MM.1S (cell line): ENCODE data around the gene PCDHGB5.
A peak's percentile ranks its signal among the peaks of the same experiment; 100 is the strongest.

Experiments used
- DNase-seq: peaks from one replicate; pipeline ENCODE4 v3.0.0-alpha.2; 2015
- H2AFZ ChIP-seq: fragments of 300-600 bp; sonication (generic); 2 replicates; pipeline ENCODE4 v1.6.0; 2016; ENCODE audit warnings: antibody characterized with exemption, low read length
- H3F3A ChIP-seq: fragments of 300-600 bp; sonication (generic); 2 replicates; pipeline ENCODE4 v1.6.1; 2016; ENCODE audit warnings: mild to moderate bottlenecking, antibody characterized with exemption, low read length, moderate library complexity, mixed read lengths; ENCODE audit not compliant: insufficient read depth
- H3K27ac ChIP-seq: fragments of 300-600 bp; sonication (generic); 2 replicates; pipeline ENCODE4 v1.5.1; 2016; ENCODE audit warnings: mild to moderate bottlenecking, low read length
- H3K27me3 ChIP-seq: fragments of 300-600 bp; sonication (generic); replicated peaks from 2 replicates; pipeline ENCODE4 v1.6.0; 2016; ENCODE audit warnings: low read length; ENCODE audit not compliant: insufficient read depth
- H3K36me3 ChIP-seq: fragments of 300-600 bp; sonication (generic); replicated peaks from 2 replicates; pipeline ENCODE4 v1.6.1; 2016; ENCODE audit warnings: mild to moderate bottlenecking, low read length, mixed read lengths; ENCODE audit not compliant: insufficient read depth
- H3K4me1 ChIP-seq: fragments of 300-600 bp; sonication (generic); 2 replicates; pipeline ENCODE4 v1.6.1; 2016; ENCODE audit warnings: low read length, mixed read lengths
- H3K4me2 ChIP-seq: fragments of 300-600 bp; sonication (generic); 2 replicates; pipeline ENCODE4 v1.6.0; 2016; ENCODE audit warnings: low read depth, low read length
- H3K4me3 ChIP-seq: fragments of 300-600 bp; sonication (generic); 2 replicates; pipeline ENCODE4 v1.5.1; 2016; ENCODE audit warnings: low read length, mixed read lengths
- H3K79me2 ChIP-seq: fragments of 300-600 bp; sonication (generic); 2 replicates; pipeline ENCODE4 v1.6.1; 2016; ENCODE audit warnings: mixed run types, low read length, mixed read lengths
- H3K9ac ChIP-seq: fragments of 300-600 bp; sonication (generic); 2 replicates; pipeline ENCODE4 v1.6.1; 2016; ENCODE audit warnings: low read length, mixed read lengths
- H3K9me2 ChIP-seq: fragments of 300-600 bp; sonication (generic); replicated peaks from 2 replicates; pipeline ENCODE4 v1.6.1; 2016; ENCODE audit warnings: mild to moderate bottlenecking, low read length, mixed read lengths; ENCODE audit not compliant: insufficient read depth
- H3K9me3 ChIP-seq: fragments of 300-600 bp; sonication (generic); replicated peaks from 2 replicates; pipeline ENCODE4 v1.6.1; 2016; ENCODE audit warnings: mild to moderate bottlenecking, low read length, mixed read lengths; ENCODE audit not compliant: insufficient read depth
- H4K20me1 ChIP-seq: fragments of 300-600 bp; sonication (generic); 2 replicates; pipeline ENCODE4 v1.6.1; 2016; ENCODE audit warnings: mild to moderate bottlenecking, low read length, moderate library complexity, mixed read lengths; ENCODE audit not compliant: insufficient read depth
- EZH2 ChIP-seq: fragments of 300-600 bp; sonication (generic); optimal IDR thresholded peaks from 2 replicates; pipeline ENCODE3; 2017; ENCODE audit warnings: low read depth, mild to moderate bottlenecking, antibody characterized with exemption, low read length, mixed read lengths
- EZH2phosphoT487 ChIP-seq: fragments of 300-600 bp; sonication (generic); IDR thresholded peaks from 2 replicates; pipeline ENCODE4 v1.6.1; 2018; ENCODE audit warnings: antibody characterized with exemption, low read length
- TF ChIP-seq, protein P1 (sequence below): fragments of 300-600 bp; sonication (generic); IDR thresholded peaks from 2 replicates; pipeline ENCODE4 v1.5.1; 2016; ENCODE audit warnings: antibody characterized with exemption, low read length, mixed read lengths

The PCDHGB5 gene

DNA sequence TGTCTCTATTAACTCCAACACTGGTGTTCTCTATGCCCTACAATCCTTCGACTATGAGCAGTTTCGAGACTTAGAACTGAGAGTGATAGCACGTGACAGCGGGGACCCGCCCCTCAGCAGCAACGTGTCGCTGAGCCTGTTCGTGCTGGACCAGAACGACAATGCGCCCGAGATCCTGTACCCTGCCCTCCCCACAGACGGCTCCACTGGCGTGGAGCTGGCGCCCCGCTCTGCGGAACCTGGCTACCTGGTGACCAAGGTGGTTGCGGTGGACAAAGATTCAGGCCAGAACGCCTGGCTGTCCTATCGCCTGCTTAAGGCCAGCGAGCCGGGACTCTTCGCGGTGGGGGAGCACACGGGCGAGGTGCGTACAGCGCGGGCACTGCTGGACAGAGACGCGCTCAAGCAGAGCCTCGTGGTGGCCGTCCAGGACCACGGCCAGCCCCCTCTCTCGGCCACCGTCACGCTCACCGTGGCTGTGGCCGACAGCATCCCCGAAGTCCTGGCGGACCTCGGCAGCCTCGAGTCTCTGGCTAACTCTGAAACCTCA is 25.1 kb downstream of the PCDHGB5 start:
- Histone ChIP-seq H3K4me2 (no peak overlapping the region), H3K9ac (no peak overlapping the region), H2AFZ (no peak overlapping the region), H3K27ac (no peak overlapping the region), H3K9me3 (no peaks in the 10 kb centered on the region), H3K4me3 (no peak overlapping the region), H3K79me2 (no peaks in the 10 kb centered on the region), H4K20me1 (no peaks in the 10 kb centered on the region), H3K9me2 (no peaks in the 10 kb centered on the region), H3K4me1 (0 out of 2 replicates have a peak, but pooled peaks cover 3% of the 10 kb centered on the region), H3F3A (no peaks in the 10 kb centered on the region), H3K36me3 (no peaks in the 10 kb centered on the region), H3K27me3 (peaks cover 35% of the 10 kb centered on the region)
- no peak for DNase-seq
- TF ChIP-seq EZH2phosphoT487, result no peak
- TF ChIP-seq, protein P1, sequence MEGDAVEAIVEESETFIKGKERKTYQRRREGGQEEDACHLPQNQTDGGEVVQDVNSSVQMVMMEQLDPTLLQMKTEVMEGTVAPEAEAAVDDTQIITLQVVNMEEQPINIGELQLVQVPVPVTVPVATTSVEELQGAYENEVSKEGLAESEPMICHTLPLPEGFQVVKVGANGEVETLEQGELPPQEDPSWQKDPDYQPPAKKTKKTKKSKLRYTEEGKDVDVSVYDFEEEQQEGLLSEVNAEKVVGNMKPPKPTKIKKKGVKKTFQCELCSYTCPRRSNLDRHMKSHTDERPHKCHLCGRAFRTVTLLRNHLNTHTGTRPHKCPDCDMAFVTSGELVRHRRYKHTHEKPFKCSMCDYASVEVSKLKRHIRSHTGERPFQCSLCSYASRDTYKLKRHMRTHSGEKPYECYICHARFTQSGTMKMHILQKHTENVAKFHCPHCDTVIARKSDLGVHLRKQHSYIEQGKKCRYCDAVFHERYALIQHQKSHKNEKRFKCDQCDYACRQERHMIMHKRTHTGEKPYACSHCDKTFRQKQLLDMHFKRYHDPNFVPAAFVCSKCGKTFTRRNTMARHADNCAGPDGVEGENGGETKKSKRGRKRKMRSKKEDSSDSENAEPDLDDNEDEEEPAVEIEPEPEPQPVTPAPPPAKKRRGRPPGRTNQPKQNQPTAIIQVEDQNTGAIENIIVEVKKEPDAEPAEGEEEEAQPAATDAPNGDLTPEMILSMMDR, result no peak
- TF ChIP-seq EZH2, result no peak

GRCh38 chr5:141427783-141428426 is 30.2 kb downstream of the PCDHGB5 start:
- no peak overlapping the region for H3K4me3 ChIP-seq
- H3K9me2 ChIP-seq, result no peaks in the 10 kb centered on the region
- no peaks in the 10 kb centered on the region for H3K36me3 ChIP-seq
- no peak overlapping the region for H3K27ac ChIP-seq
- no peaks in the 10 kb centered on the region for H3F3A ChIP-seq
- no peak overlapping the region for H3K4me2 ChIP-seq
- no peaks in the 10 kb centered on the region for H3K4me1 ChIP-seq
- H3K27me3 ChIP-seq, result 0 out of 2 replicates have a peak, but pooled peaks cover 12% of the 10 kb centered on the region
- H3K79me2 ChIP-seq, result no peaks in the 10 kb centered on the region
- no peaks in the 10 kb centered on the region for H4K20me1 ChIP-seq
- H3K9ac ChIP-seq, result no peak overlapping the region
- H2AFZ ChIP-seq, result no peak overlapping the region
- TF ChIP-seq, protein P1, result no peak
- no peak for TF ChIP-seq EZH2
- no peak for TF ChIP-seq EZH2phosphoT487
- DNase-seq, result no peak
- no peaks in the 10 kb centered on the region for H3K9me3 ChIP-seq

GRCh38 chr5:141430332-141431113 is 32.8 kb downstream of the PCDHGB5 start, which contains the start of gene PCDHGA12:
Gene PCDHGA12, plus strand, starts transcription at chr5:141430507. Its CDS starts 253 bp downstream, at chr5:141430760.
- Histone ChIP-seq H3K9me3 (no peaks in the 10 kb centered on the region), H3K4me1 (no peaks in the 10 kb centered on the region), H3K9me2 (no peaks in the 10 kb centered on the region), H4K20me1 (no peaks in the 10 kb centered on the region), H3K4me3 (peak within 1 kb of the TSS; percentile 46), H3K27me3 (peaks cover 4% of the 10 kb centered on the region; the same call in 1 of the 2 replicates), H3K79me2 (no peaks in the 10 kb centered on the region), H3K27ac (no peak within 1 kb of the TSS), H3K4me2 (peak within 1 kb of the TSS; percentile 77), H2AFZ (peak within 1 kb of the TSS; percentile 57), H3K36me3 (no peaks in the 10 kb centered on the region), H3K9ac (no peak within 1 kb of the TSS), H3F3A (no peaks in the 10 kb centered on the region)
- TF ChIP-seq, protein P1, result peak; percentile 79
- TF ChIP-seq EZH2phosphoT487, result no peak
- peak; percentile 86 for DNase-seq
